Measurements from ENCODE around the gene PSD2.

PSD2 gene

GRCh38 chr5:139812836-139813805, 17.5 kb downstream of the PSD2 start:
- DNase-seq = no peak

GRCh38 chr5:139814191-139814601, 18.6 kb downstream of the PSD2 start:
- DNase-seq = no peak

GRCh38 chr5:139814704-139815280, 19.2 kb downstream of the PSD2 start:
- DNase-seq = no peak

- no peak for DNase-seq
Observed at GRCh38 chr5:139816566-139816965, 21.0 kb downstream of the PSD2 start.

- no peak for DNase-seq
Observed at GRCh38 chr5:139817362-139817761, 21.8 kb downstream of the PSD2 start.

- DNase-seq = no peak
Observed at GRCh38 chr5:139817970-139818369, 22.4 kb downstream of the PSD2 start.

GRCh38 chr5:139820130-139820529, 24.5 kb downstream of the PSD2 start:
- no peak for DNase-seq

GRCh38 chr5:139820606-139821005, 25.0 kb downstream of the PSD2 start:
- DNase-seq = no peak

GRCh38 chr5:139821806-139822552, 26.4 kb downstream of the PSD2 start:
- no peak for DNase-seq

GRCh38 chr5:139822553-139823425, 27.2 kb downstream of the PSD2 start:
- DNase-seq = no peak

GRCh38 chr5:139823757-139824355, 28.2 kb downstream of the PSD2 start:
- DNase-seq = no peak

GRCh38 chr5:139825690-139826089, 30.1 kb downstream of the PSD2 start:
- no peak for DNase-seq

GRCh38 chr5:139828207-139828895, 32.7 kb downstream of the PSD2 start:
- DNase-seq = no peak

GRCh38 chr5:139829471-139829870, 33.9 kb downstream of the PSD2 start:
- no peak for DNase-seq

GRCh38 chr5:139831624-139832023, 36.0 kb downstream of the PSD2 start:
- no peak for DNase-seq

GRCh38 chr5:139833525-139833924, 37.9 kb downstream of the PSD2 start:
- no peak for DNase-seq

GRCh38 chr5:139835656-139836055, 40.0 kb downstream of the PSD2 start:
- no peak for DNase-seq

GRCh38 chr5:139836469-139837208, 41.0 kb downstream of the PSD2 start:
- DNase-seq = no peak

- DNase-seq = no peak
Observed at GRCh38 chr5:139837711-139838380, 42.2 kb downstream of the PSD2 start.
